Measurements from ENCODE around the gene SLC19A3. TPM values are rescaled to one million over a fixed set of nuclear protein-coding genes. Genes with fewer than 3 reads are reported as not detected.

The SLC19A3 gene
- total and polyA plus RNA-seq, 9 donors, result 0.73 to 5.6 (median 2.8) TPM

DNA sequence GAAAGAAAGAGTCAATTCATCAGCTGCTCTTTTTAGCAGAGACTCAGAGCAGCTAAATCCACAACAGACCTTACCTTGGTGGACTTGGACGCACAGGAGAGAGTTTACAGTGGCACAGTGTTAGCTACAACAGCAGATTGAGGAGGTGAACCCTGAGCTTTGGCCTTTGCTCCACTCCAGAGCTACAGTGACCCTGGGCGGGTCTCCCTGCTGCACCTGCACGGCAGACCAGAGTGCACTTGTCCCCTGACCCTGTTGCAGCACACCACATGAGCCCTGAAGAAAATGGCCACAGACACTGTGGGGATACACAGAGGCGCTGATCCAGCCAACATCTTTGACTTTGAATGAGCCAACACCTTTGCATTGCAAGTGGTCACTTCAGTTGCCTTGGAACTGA, 11.0 kb downstream of the SLC19A3 start:
- WGBS, 3 donors, result 84 to 89% (median 88%) methylated on average over 4 of the region's 4 CpGs
- TF ChIP-seq EP300 (IDR thresholded peaks at IDR 0.05) (no peak), POLR2A (IDR thresholded peaks at IDR 0.05) (no peak)
- TF ChIP-seq, protein P1, sequence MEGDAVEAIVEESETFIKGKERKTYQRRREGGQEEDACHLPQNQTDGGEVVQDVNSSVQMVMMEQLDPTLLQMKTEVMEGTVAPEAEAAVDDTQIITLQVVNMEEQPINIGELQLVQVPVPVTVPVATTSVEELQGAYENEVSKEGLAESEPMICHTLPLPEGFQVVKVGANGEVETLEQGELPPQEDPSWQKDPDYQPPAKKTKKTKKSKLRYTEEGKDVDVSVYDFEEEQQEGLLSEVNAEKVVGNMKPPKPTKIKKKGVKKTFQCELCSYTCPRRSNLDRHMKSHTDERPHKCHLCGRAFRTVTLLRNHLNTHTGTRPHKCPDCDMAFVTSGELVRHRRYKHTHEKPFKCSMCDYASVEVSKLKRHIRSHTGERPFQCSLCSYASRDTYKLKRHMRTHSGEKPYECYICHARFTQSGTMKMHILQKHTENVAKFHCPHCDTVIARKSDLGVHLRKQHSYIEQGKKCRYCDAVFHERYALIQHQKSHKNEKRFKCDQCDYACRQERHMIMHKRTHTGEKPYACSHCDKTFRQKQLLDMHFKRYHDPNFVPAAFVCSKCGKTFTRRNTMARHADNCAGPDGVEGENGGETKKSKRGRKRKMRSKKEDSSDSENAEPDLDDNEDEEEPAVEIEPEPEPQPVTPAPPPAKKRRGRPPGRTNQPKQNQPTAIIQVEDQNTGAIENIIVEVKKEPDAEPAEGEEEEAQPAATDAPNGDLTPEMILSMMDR (IDR thresholded peaks at IDR 0.05), result no peak
- Histone ChIP-seq H3K9me3 (peaks cover 0 to 3% of the 10 kb centered on the region in 2 donors), H3K27me3 (no peaks in the 10 kb centered on the region), H3K4me3 (no peak overlapping the region), H3K27ac (no peak overlapping the region), H3K4me1 (ENCODE audit: insufficient read depth) (no peaks in the 10 kb centered on the region), H3K36me3 (no peaks in the 10 kb centered on the region)
- intact Hi-C loops (cut with DNase I), result no loop called here
- DNase-seq, result no peak

DNA sequence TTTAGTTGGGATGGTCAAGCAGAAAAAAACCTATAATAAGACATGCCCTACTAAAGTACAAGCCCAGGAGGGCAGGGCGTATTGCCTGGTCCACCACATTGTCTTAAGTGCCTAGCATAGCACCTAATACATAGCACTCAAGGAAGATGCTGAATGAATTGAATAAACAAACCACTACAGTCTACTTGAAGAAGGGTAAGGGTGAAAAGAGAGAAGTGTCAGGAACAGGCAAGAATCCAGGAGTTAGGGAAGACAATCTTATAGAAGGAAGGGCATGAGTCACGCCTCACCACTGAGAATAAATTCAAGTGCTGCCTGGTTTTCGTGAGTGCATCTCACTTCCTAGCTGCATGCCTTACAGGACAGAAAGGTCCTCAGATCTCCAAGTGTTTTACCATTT, 13.9 kb downstream of the SLC19A3 start:
- Histone ChIP-seq H3K27ac (no peak overlapping the region), H3K4me3 (no peak overlapping the region), H3K27me3 (no peaks in the 10 kb centered on the region), H3K36me3 (no peaks in the 10 kb centered on the region), H3K4me1 (ENCODE audit: insufficient read depth) (no peaks in the 10 kb centered on the region), H3K9me3 (peaks cover 0 to 3% of the 10 kb centered on the region in 2 donors)
- TF ChIP-seq, protein P1 (IDR thresholded peaks at IDR 0.05), result no peak
- TF ChIP-seq POLR2A (IDR thresholded peaks at IDR 0.05) (no peak), EP300 (IDR thresholded peaks at IDR 0.05) (no peak)
- DNase-seq, result no peak
- intact Hi-C loops (cut with DNase I), result no loop called here
- 87 to 90% (median 87%) methylated on average over 3 of the region's 3 CpGs for WGBS, 3 donors

DNA sequence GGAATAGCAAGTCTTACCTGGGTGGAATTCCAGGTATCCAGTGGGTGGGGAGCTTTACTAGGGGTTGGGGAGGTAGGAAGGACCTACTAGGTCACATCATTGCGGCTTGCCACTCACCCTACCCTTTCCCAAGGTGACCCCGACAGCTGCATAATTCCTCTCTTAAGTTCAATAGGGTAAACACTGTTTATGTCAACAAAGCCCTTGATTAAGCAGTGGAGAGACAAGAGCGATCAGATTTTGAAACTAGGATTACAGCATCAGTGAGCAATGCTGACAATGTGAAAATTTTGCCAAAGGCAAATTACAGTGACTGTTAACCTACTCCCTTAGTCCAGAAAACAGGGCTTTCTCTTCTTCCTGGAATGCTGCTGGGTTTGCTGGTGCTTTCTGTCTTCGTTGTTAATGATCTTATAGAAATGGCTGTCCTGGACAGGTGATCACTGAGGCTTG, 14.5 kb downstream of the SLC19A3 start:
- no peak overlapping the region for H3K27ac ChIP-seq
- peaks cover 0 to 3% of the 10 kb centered on the region in 2 donors for H3K9me3 ChIP-seq
- no peak overlapping the region for H3K4me3 ChIP-seq
- H3K36me3 ChIP-seq, result no peaks in the 10 kb centered on the region
- DNase-seq, result no peak
- H3K4me1 ChIP-seq (ENCODE audit: insufficient read depth), result no peaks in the 10 kb centered on the region
- intact Hi-C loops (cut with DNase I), result no loop called here
- 79 to 83% (median 80%) methylated on average over 4 of the region's 4 CpGs for WGBS, 3 donors
- no peaks in the 10 kb centered on the region for H3K27me3 ChIP-seq
- TF ChIP-seq, protein P1 (IDR thresholded peaks at IDR 0.05), result no peak
- TF ChIP-seq EP300 (IDR thresholded peaks at IDR 0.05) (no peak), POLR2A (IDR thresholded peaks at IDR 0.05) (no peak)

DNA sequence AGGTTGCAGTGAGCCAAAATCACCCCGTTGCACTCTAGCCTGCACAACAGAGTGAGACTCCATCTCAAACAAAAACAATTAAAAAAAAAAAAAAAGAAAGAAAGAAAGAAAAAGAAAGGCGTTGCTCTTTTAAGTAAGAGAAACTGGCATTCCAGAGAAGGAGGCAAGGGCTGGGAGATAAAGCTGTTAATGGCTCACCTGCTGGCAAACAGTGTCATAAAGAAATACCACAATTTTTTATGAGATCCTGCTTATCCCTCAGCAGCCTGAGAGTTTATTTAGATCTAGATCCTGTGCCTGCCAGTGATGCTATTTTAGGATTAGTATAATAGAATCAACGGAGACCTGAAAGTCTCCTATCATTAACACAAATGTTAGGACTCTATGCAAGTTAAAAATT, 16.3 kb downstream of the SLC19A3 start:
- WGBS, 3 donors, result 78 to 86% (median 82%) methylated on average over 3 of the region's 3 CpGs
- intact Hi-C loops (cut with DNase I), result no loop called here

More for the DNA sequence above, 16.3 kb downstream of the SLC19A3 start:
- H3K36me3 ChIP-seq, result no peaks in the 10 kb centered on the region
- TF ChIP-seq EP300 (IDR thresholded peaks at IDR 0.05) (no peak), POLR2A (IDR thresholded peaks at IDR 0.05) (no peak)
- TF ChIP-seq, protein P1 (IDR thresholded peaks at IDR 0.05), result no peak
- no peak for DNase-seq
- no peaks in the 10 kb centered on the region for H3K27me3 ChIP-seq
- no peak overlapping the region for H3K4me3 ChIP-seq
- no peaks in the 10 kb centered on the region for H3K4me1 ChIP-seq (ENCODE audit: insufficient read depth)
- no peak overlapping the region for H3K27ac ChIP-seq
- peaks cover 0 to 3% of the 10 kb centered on the region in 2 donors for H3K9me3 ChIP-seq
